ENCODE measurements around the gene ATP1A4.

Gene ATP1A4

GRCh38 chr1:160168016-160168415 lies 16.6 kb downstream of the ATP1A4 start:
- TF ChIP-seq TAF1 (IDR thresholded peaks at IDR 0.05; ENCODE audit: borderline replicate concordance, insufficient read depth, low read length) (no peak), SIN3A (IDR thresholded peaks at IDR 0.05; ENCODE audit: borderline replicate concordance, insufficient read depth, low read length) (no peak), POLR2AphosphoS5 (IDR thresholded peaks at IDR 0.05; ENCODE audit: low read depth, low read length) (no peak), FOXP2 (optimal IDR thresholded peaks at IDR 0.05; ENCODE audit: borderline replicate concordance, extremely low read depth, extremely low read length, insufficient read depth) (no peak)
- TF ChIP-seq, protein P1, sequence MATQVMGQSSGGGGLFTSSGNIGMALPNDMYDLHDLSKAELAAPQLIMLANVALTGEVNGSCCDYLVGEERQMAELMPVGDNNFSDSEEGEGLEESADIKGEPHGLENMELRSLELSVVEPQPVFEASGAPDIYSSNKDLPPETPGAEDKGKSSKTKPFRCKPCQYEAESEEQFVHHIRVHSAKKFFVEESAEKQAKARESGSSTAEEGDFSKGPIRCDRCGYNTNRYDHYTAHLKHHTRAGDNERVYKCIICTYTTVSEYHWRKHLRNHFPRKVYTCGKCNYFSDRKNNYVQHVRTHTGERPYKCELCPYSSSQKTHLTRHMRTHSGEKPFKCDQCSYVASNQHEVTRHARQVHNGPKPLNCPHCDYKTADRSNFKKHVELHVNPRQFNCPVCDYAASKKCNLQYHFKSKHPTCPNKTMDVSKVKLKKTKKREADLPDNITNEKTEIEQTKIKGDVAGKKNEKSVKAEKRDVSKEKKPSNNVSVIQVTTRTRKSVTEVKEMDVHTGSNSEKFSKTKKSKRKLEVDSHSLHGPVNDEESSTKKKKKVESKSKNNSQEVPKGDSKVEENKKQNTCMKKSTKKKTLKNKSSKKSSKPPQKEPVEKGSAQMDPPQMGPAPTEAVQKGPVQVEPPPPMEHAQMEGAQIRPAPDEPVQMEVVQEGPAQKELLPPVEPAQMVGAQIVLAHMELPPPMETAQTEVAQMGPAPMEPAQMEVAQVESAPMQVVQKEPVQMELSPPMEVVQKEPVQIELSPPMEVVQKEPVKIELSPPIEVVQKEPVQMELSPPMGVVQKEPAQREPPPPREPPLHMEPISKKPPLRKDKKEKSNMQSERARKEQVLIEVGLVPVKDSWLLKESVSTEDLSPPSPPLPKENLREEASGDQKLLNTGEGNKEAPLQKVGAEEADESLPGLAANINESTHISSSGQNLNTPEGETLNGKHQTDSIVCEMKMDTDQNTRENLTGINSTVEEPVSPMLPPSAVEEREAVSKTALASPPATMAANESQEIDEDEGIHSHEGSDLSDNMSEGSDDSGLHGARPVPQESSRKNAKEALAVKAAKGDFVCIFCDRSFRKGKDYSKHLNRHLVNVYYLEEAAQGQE (IDR thresholded peaks at IDR 0.05; ENCODE audit: insufficient read depth in 1 of 2, low read depth in 2 of 2, low read length in 2 of 2), result no peak

DNA sequence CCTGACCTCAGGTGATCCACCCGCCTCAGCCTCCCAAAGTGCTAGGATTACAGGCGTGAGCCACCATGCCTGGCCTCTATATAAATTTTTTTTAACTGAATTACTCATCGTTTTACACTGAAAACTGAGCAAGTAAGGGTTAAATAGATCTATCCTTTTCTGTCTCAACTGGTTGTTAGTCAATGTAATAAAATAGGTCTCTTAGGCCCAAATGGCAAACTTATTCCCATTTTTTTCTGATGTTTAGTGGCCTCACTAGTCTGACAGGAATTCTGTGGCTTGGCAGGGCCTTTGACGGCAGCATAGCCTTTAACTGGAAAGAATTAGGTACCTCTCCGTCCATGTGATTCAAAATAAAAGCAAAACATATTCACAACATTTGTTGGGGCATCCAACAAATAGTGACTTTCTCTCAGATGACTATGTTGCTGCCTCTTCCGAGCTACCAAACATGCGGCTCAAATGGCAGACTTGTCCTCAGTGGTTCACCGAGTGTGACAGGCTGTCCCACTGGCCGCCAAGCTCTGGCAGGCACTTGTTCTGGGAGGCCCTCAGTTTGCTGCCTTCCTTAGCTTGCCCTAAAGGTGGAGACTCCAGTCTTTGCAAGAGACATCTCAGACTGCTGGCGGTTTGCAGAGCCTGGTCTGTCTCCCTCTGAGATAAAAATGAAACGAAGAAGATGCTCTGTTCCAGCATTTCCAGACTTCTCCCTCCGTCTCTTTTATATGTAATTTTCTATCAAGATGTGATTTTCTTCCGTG lies 17.4 kb downstream of the ATP1A4 start:
- no peak for TF ChIP-seq POLR2AphosphoS5 (IDR thresholded peaks at IDR 0.05; ENCODE audit: low read depth, low read length)
- TF ChIP-seq SIN3A (IDR thresholded peaks at IDR 0.05; ENCODE audit: borderline replicate concordance, insufficient read depth, low read length), result no peak
- no peak for TF ChIP-seq FOXP2 (optimal IDR thresholded peaks at IDR 0.05; ENCODE audit: borderline replicate concordance, extremely low read depth, extremely low read length, insufficient read depth)

GRCh38 chr1:160169553-160170399 lies 18.4 kb downstream of the ATP1A4 start:
- TF ChIP-seq POLR2AphosphoS5 (IDR thresholded peaks at IDR 0.05; ENCODE audit: low read depth, low read length), result no peak
- TF ChIP-seq FOXP2 (optimal IDR thresholded peaks at IDR 0.05; ENCODE audit: borderline replicate concordance, extremely low read depth, extremely low read length, insufficient read depth), result no peak
- TF ChIP-seq, protein P1 (IDR thresholded peaks at IDR 0.05; ENCODE audit: insufficient read depth in 1 of 2, low read depth in 2 of 2, low read length in 2 of 2), result no peak
- TF ChIP-seq TAF1 (IDR thresholded peaks at IDR 0.05; ENCODE audit: borderline replicate concordance, insufficient read depth, low read length), result no peak
- no peak for TF ChIP-seq SIN3A (IDR thresholded peaks at IDR 0.05; ENCODE audit: borderline replicate concordance, insufficient read depth, low read length)

DNA sequence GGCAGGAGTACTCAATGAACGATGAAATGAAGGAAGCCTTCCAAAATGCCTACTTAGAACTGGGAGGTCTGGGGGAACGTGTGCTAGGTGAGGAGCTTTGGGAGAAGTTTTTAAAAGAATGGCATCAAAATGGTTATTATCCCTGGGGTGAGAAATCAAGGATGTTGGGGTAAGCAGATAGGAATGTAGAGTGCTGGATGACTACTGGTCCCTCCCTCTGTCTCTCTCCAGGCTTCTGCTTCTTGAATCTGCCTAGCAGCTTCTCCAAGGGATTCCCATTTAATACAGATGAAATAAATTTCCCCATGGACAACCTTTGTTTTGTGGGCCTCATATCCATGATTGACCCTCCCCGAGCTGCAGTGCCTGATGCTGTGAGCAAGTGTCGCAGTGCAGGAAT lies 20.0 kb downstream of the ATP1A4 start:
- TF ChIP-seq POLR2AphosphoS5 (IDR thresholded peaks at IDR 0.05; ENCODE audit: low read depth, low read length), result no peak
- TF ChIP-seq TAF1 (IDR thresholded peaks at IDR 0.05; ENCODE audit: borderline replicate concordance, insufficient read depth, low read length), result no peak
- TF ChIP-seq SIN3A (IDR thresholded peaks at IDR 0.05; ENCODE audit: borderline replicate concordance, insufficient read depth, low read length), result no peak
- TF ChIP-seq, protein P1 (IDR thresholded peaks at IDR 0.05; ENCODE audit: insufficient read depth in 1 of 2, low read depth in 2 of 2, low read length in 2 of 2), result no peak
- TF ChIP-seq FOXP2 (optimal IDR thresholded peaks at IDR 0.05; ENCODE audit: borderline replicate concordance, extremely low read depth, extremely low read length, insufficient read depth), result no peak

DNA sequence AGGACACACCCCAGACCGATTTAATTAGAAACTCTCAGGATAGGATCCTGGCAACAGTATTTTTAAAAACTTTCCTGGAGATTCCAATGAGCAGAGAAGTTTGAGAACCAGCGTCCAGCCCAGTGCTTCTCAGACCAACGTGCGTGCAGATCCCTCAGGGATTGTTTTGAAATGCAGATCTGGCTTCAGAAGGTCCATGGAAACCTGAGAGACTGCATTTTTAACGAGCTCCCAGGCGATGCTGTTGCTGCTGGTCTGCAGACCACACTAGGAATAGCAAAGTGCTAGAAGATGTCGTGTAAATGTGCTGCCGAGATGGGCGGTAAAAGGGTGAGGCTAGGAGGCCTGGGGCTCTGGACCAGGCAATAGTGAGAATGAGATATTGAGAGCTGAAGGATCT lies 20.6 kb downstream of the ATP1A4 start:
- TF ChIP-seq POLR2AphosphoS5 (IDR thresholded peaks at IDR 0.05; ENCODE audit: low read depth, low read length) (no peak), SIN3A (IDR thresholded peaks at IDR 0.05; ENCODE audit: borderline replicate concordance, insufficient read depth, low read length) (no peak), TAF1 (IDR thresholded peaks at IDR 0.05; ENCODE audit: borderline replicate concordance, insufficient read depth, low read length) (no peak), FOXP2 (optimal IDR thresholded peaks at IDR 0.05; ENCODE audit: borderline replicate concordance, extremely low read depth, extremely low read length, insufficient read depth) (no peak)
- TF ChIP-seq, protein P1 (IDR thresholded peaks at IDR 0.05; ENCODE audit: insufficient read depth in 1 of 2, low read depth in 2 of 2, low read length in 2 of 2), result no peak
